ENCODE results near the gene TRIM24. TPM values are rescaled to one million over a fixed set of nuclear protein-coding genes. Genes with fewer than 3 reads are reported as not detected.

The TRIM24 gene
- total and polyA plus RNA-seq, 2 experiments from 2014 or later = 47.8 to 63.1 TPM

- Histone ChIP-seq H3K9me2 (replicated peaks; ENCODE audit: insufficient read depth) (no peaks in the 10 kb centered on the region), H3K4me1 (ENCODE audit: insufficient read depth) (no peaks in the 10 kb centered on the region), H3K79me2 (peaks cover 28% of the 10 kb centered on the region), H3K9me3 (ENCODE audit: low read depth) (peaks cover 55% of the 10 kb centered on the region), H2AFZ (no peak overlapping the region), H3K36me3 (replicated peaks; ENCODE audit: insufficient read depth, low read depth) (peaks cover 47% of the 10 kb centered on the region), H3K27me3 (no peaks in the 10 kb centered on the region), H4K20me1 (ENCODE audit: insufficient read depth, poor library complexity, severe bottlenecking) (no peaks in the 10 kb centered on the region), H3K27ac (no peak overlapping the region), H3K4me2 (no peak overlapping the region), H3K4me3 (no peak overlapping the region)
- DNase-seq (ENCODE audit: low spot score) = no peak
- 98% methylated on average over 4 of the region's 4 CpGs for WGBS (ENCODE audit: low lambda C conversion rate, missing lambda C conversion rate)
- TF ChIP-seq EZH2 (IDR thresholded peaks at IDR 0.05; ENCODE audit: borderline replicate concordance) = no peak
- TF ChIP-seq CTCF (IDR thresholded peaks at IDR 0.05; ENCODE audit: poor library complexity) = no peak
- TF ChIP-seq EZH2phosphoT487 (IDR thresholded peaks at IDR 0.05; ENCODE audit: low read depth, severe bottlenecking, unreplicated experiment) = no peak
These were observed 93.7 kb downstream of the TRIM24 start for GRCh38 chr7:138553805-138554204.

- H3K4me1 ChIP-seq (ENCODE audit: insufficient read depth) = no peaks in the 10 kb centered on the region
- TF ChIP-seq EZH2phosphoT487 (IDR thresholded peaks at IDR 0.05; ENCODE audit: low read depth, severe bottlenecking, unreplicated experiment) (no peak), EZH2 (IDR thresholded peaks at IDR 0.05; ENCODE audit: borderline replicate concordance) (no peak), CTCF (IDR thresholded peaks at IDR 0.05; ENCODE audit: poor library complexity) (no peak)
- no peaks in the 10 kb centered on the region for H3K27me3 ChIP-seq
- H2AFZ ChIP-seq = no peak overlapping the region
- WGBS (ENCODE audit: low lambda C conversion rate, missing lambda C conversion rate) = 98% methylated on average over 4 of the region's 4 CpGs
- H3K36me3 ChIP-seq (replicated peaks; ENCODE audit: insufficient read depth, low read depth) = peaks cover 47% of the 10 kb centered on the region
- H3K4me3 ChIP-seq = no peak overlapping the region
- H3K9me3 ChIP-seq (ENCODE audit: low read depth) = peaks cover 55% of the 10 kb centered on the region
- no peaks in the 10 kb centered on the region for H3K9me2 ChIP-seq (replicated peaks; ENCODE audit: insufficient read depth)
- H3K27ac ChIP-seq = no peak overlapping the region
- DNase-seq (ENCODE audit: low spot score) = no peak
- H4K20me1 ChIP-seq (ENCODE audit: insufficient read depth, poor library complexity, severe bottlenecking) = no peaks in the 10 kb centered on the region
- H3K79me2 ChIP-seq = peaks cover 29% of the 10 kb centered on the region
- no peak overlapping the region for H3K4me2 ChIP-seq
These were observed 94.6 kb downstream of the TRIM24 start for GRCh38 chr7:138554674-138555073.

GRCh38 chr7:138555684-138556083 lies 95.6 kb downstream of the TRIM24 start:
- peaks cover 55% of the 10 kb centered on the region for H3K9me3 ChIP-seq (ENCODE audit: low read depth)
- H3K27me3 ChIP-seq = no peaks in the 10 kb centered on the region
- no peaks in the 10 kb centered on the region for H3K4me1 ChIP-seq (ENCODE audit: insufficient read depth)
- no peak overlapping the region for H2AFZ ChIP-seq
- H3K9me2 ChIP-seq (replicated peaks; ENCODE audit: insufficient read depth) = no peaks in the 10 kb centered on the region
- TF ChIP-seq EZH2 (IDR thresholded peaks at IDR 0.05; ENCODE audit: borderline replicate concordance) = no peak
- DNase-seq (ENCODE audit: low spot score) = no peak
- no peak overlapping the region for H3K4me2 ChIP-seq
- H3K79me2 ChIP-seq = peaks cover 29% of the 10 kb centered on the region
- no peak overlapping the region for H3K4me3 ChIP-seq
- H4K20me1 ChIP-seq (ENCODE audit: insufficient read depth, poor library complexity, severe bottlenecking) = no peaks in the 10 kb centered on the region
- no peak overlapping the region for H3K27ac ChIP-seq
- 100% methylated on average over 4 of the region's 4 CpGs for WGBS (ENCODE audit: low lambda C conversion rate, missing lambda C conversion rate)
- peaks cover 47% of the 10 kb centered on the region for H3K36me3 ChIP-seq (replicated peaks; ENCODE audit: insufficient read depth, low read depth)

GRCh38 chr7:138556771-138557484 lies 96.9 kb downstream of the TRIM24 start:
- H3K36me3 ChIP-seq (replicated peaks; ENCODE audit: insufficient read depth, low read depth) = peaks cover 49% of the 10 kb centered on the region
- no peaks in the 10 kb centered on the region for H3K27me3 ChIP-seq
- H3K9me2 ChIP-seq (replicated peaks; ENCODE audit: insufficient read depth) = no peaks in the 10 kb centered on the region
- H3K4me3 ChIP-seq = no peak overlapping the region
- peaks cover 29% of the 10 kb centered on the region for H3K79me2 ChIP-seq
- DNase-seq (ENCODE audit: low spot score) = no peak
- TF ChIP-seq EZH2phosphoT487 (IDR thresholded peaks at IDR 0.05; ENCODE audit: low read depth, severe bottlenecking, unreplicated experiment) (no peak), EZH2 (IDR thresholded peaks at IDR 0.05; ENCODE audit: borderline replicate concordance) (no peak), CTCF (IDR thresholded peaks at IDR 0.05; ENCODE audit: poor library complexity) (no peak)
- no peaks in the 10 kb centered on the region for H4K20me1 ChIP-seq (ENCODE audit: insufficient read depth, poor library complexity, severe bottlenecking)
- peaks cover 55% of the 10 kb centered on the region for H3K9me3 ChIP-seq (ENCODE audit: low read depth)
- no peak overlapping the region for H2AFZ ChIP-seq
- no peaks in the 10 kb centered on the region for H3K4me1 ChIP-seq (ENCODE audit: insufficient read depth)
- 96% methylated on average over 3 of the region's 3 CpGs for WGBS (ENCODE audit: low lambda C conversion rate, missing lambda C conversion rate)
- no peak overlapping the region for H3K4me2 ChIP-seq
- no peak overlapping the region for H3K27ac ChIP-seq

Data from hepatocyte (in vitro differentiated cells).